ENCODE data around the gene OPALIN. TPM values are rescaled to one million over a fixed set of nuclear protein-coding genes. Genes with fewer than 3 reads are reported as not detected.

Gene OPALIN
- total RNA-seq, result not detected

GRCh38 chr10:96358851-96359540, at the start of gene OPALIN:
OPALIN (minus strand) TSS chr10:96359002; CDS start chr10:96358896, 106 bp downstream.
- DNase-seq, result no peak

- DNase-seq, result no peak
Measured at GRCh38 chr10:96408201-96408600, 49.4 kb upstream of the OPALIN start.

DNA sequence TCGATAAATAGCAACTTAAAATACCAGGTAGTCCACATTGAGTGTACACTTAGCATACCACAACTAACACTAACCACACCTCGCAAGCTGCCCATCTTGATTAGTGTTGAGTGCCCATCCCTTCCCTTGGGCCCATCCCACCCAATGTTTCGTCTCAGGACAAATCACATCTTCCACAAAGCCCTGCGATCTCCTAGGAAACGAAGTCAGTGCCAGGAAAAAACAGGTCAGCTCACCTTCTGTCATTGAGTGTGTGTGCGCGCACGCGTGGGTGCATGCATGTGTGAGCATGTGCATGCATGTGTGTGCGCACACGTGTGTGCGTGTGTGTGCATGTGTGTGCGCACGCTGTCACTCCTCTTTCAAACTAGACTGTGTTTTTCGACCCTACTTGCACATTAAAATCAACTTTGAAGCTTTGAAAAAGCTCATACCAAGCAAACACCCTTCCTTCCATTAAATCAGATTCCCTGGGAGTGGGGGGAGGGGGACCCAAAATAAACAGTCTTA, 48.8 kb upstream of the OPALIN start:
- no peak for DNase-seq

GRCh38 chr10:96406091-96406490, 47.3 kb upstream of the OPALIN start:
- no peak for DNase-seq

- DNase-seq, result no peak
Measured at GRCh38 chr10:96402417-96403305, 43.9 kb upstream of the OPALIN start.

GRCh38 chr10:96401036-96401435, 42.2 kb upstream of the OPALIN start:
- DNase-seq, result no peak

- DNase-seq, result no peak
Measured at GRCh38 chr10:96400465-96400864, 41.7 kb upstream of the OPALIN start.

DNA sequence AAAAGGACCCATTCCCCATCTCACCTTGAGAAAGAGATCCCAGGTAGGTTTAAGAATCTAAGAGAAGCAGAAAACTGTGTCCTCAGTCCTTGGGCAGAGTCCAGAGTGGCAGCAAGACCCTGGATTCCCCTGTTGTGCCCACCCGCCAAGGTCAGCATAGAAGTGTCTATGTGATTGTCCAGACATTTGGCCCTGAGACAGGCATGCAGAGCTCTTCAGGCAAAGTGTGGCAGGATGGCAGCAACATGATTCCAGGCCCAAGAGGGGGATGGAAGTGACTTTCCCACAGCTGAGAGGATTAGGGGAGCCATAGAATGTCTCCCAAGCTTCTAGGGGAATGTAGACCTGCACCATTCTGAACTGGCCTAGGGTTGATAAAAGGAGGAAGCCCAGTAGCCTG, 39.1 kb upstream of the OPALIN start:
- no peak for DNase-seq

DNA sequence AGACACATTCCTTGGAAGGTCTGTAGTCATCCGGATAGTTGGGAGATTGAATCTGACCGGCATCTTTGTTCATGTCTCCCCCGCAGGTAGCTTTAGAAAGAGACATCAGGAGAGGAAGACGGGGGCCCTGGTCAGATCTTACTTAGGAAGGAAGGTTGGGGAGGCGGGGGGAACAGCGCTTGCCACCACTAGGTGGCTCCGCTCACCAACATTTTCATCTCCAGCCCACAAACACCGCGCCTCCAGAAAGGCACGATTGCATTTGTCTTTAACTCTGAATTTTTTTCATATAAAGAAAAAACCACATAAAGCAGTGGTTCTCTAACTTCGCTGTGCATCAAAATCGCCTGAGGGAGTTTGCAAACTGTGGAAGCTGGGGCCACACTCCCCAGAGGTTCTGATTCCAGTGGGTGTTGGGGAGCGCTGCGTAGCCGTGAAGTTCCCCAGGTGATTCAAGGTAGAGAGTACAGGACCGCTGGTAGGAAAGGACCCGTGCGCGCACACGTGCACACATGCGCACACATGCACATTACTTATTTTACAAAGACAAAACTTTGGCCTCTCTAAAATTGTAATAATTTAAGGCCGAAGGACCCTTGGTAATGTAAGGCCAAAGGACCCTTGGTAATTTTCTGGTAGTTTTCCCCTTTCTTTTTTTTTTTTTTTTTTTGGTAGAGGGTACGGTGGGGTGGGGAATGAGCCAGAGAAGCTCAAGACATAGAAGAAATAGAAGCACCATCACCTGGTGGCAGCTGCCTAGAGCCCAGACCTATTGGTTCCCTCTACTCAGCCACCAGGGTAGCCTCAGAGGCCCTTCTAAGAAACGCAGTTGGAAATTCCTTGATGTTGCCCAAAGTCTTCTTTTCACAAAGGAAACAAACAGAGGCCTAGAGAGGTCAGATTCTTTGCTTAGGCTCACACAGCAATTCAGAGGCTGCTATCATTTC, 37.4 kb upstream of the OPALIN start:
- peak; percentile 33 for DNase-seq

DNA sequence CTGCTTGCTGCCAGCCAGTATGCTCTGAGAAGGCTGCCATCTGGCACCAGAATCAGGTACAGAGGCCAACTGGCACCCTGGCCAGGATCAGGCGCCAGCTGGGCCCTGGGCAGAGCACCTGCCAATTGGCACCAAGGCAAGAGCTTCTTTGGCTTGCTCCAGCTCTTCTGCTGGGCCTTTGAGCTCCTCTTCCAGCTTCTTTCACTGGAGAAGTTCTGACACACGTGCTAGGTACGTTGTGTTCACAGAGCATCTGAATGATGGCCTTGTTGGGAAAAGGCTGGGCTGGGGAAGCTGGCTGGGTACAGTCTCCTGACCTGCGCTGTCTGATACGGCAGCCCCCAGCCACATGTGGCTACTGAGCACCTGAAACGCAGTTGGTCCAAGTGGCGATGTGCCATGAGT, 31.7 kb upstream of the OPALIN start:
- DNase-seq, result no peak

GRCh38 chr10:96389785-96390184, 31.0 kb upstream of the OPALIN start:
- no peak for DNase-seq

DNA sequence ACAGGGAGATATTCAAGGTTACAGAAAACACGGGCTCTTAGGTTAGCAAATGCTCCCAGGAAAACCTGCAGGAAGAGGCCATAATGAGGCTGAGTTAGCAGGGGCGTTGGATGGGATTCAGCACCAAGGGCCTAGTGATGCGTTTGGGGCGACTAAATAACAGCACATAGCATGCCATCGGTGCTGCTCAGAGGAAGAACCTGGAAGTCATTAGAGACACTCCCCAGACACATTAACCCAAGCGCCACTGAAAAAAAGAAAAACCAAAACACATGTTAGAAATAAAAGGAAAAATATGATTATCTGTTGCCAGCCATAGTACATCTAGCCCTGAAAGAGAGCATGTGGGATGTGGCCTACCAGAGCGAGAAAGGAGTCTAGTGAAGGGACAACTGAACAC, 28.8 kb upstream of the OPALIN start:
- peak; percentile 54 for DNase-seq

- no peak for DNase-seq
Measured at GRCh38 chr10:96387161-96387560, 28.4 kb upstream of the OPALIN start.

- no peak for DNase-seq
Measured at GRCh38 chr10:96384506-96384905, 25.7 kb upstream of the OPALIN start.

- no peak for DNase-seq
Measured at GRCh38 chr10:96380821-96381220, 22.0 kb upstream of the OPALIN start.

GRCh38 chr10:96379758-96380157, 21.0 kb upstream of the OPALIN start:
- DNase-seq, result no peak

DNA sequence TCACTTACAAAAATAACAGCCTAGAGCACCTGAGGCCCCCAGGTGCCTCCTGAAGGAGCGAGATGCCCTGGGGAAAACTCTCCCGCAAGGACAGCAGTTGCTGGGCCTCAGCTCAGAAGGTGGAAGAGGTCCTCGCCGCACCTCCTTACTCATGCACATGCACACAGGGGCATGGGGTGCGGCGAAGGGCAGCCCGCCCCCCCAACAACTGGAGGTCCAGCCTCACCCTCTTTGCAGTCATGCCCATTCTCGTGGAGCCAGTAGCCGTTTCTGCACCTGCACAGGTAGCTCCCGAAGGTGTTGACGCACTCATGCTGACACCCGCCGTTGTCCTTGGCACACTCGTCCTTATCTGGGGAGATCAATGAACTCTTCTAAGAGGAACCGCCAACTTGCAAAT, 19.9 kb upstream of the OPALIN start:
- no peak for DNase-seq

GRCh38 chr10:96377816-96378294, 19.1 kb upstream of the OPALIN start:
- no peak for DNase-seq

DNA sequence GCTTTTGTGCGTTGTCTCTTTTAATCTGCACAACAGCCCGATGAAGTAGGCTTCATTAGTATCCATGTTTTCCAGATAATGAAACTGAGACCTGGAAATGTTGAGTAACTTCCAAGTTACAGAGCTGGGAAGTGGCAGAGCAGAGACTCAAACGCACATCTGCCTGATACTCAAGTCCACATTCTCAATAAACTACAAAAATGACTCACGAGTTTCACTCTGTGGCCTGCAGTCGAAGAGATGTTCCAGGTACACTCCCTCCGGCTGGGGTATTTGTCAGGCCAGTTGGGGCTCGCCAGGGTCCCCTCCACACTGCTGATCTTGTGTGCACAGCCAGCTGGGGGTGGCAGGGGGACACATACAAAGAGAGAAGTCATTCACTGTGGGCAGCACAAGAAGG, 17.7 kb upstream of the OPALIN start:
- no peak for DNase-seq

GRCh38 chr10:96374985-96375830, 16.4 kb upstream of the OPALIN start:
- DNase-seq, result peak; percentile 75

GRCh38 chr10:96374639-96374984, 15.8 kb upstream of the OPALIN start:
- DNase-seq, result no peak
